GM10847 (cell line): ENCODE measurements around the gene CRCP.

Experiments
- POLR2A ChIP-seq: IDR thresholded peaks from 2 replicates; pipeline ENCODE4 v1.6.1; 2011; ENCODE audit not compliant: insufficient read length; ENCODE audit errors: extremely low read depth

Gene CRCP

DNA sequence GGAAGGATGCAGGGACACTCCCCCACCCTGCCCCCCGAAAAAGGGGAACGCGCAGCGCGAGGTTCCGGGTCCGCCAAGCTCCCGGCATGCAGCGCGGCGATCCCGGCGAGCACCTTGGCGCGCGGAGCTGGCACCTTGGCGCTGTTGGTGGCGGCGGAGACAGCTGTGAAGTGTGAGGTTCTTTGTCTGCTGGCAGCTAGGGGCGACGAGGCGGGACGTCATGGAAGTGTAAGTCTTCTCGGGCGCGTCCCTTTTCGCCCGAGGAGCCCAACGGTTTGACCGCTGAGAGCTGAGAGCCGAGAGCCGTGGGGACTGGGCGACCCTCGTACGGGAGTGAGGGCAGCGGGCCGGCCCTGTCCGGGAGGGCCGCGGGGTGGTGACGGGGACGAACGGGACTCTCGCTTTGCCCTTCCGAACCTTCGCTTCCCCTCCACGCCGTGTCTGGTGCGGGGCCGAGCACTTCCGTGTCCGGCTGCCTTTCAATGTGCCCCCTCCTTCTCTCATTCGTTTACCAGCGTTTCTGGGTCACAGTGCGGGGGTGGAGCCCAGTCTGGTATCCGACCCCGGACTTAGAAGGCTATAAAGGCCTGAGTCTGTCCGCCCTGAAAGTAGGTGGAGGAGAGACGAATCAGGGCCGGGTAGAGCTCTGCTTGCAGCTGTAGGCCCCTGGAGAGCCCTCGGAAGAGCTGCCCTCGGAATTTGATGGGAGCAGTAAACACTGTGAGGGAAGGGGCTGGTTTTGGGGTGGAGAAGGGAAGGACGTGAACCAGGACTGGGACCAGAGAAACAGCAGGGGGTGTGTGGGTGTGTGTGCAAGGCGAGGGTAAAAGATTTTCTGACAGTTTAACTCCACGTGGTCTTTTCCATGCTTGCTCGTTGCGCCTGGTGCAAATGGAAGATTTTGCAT lies at the start of gene CRCP:
Gene CRCP, plus strand, starts transcription at position 105 of the 907 bp plus-strand sequence. Its CDS starts 116 bp downstream, at position 221.
- TF ChIP-seq POLR2A = peak; percentile 90

DNA sequence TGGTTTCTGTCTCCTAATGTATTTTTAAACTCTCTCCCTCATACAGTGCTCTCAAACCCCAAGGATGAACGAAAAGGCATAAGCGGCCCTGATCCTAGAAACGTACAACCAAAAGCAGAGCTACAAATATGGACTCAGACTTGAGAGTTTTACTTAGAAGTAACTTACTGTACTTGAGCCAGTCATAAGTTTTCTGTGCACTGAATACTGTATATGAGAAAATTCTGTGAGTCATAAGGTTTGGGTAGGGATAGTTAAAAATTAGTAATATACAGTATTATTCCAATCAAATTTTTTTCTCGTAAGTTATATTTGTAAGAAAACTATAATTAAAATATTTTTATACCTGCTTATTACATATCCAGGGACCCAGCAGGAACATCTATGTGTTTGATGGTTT lies 44.9 kb upstream of the CRCP start:
- TF ChIP-seq POLR2A = no peak

DNA sequence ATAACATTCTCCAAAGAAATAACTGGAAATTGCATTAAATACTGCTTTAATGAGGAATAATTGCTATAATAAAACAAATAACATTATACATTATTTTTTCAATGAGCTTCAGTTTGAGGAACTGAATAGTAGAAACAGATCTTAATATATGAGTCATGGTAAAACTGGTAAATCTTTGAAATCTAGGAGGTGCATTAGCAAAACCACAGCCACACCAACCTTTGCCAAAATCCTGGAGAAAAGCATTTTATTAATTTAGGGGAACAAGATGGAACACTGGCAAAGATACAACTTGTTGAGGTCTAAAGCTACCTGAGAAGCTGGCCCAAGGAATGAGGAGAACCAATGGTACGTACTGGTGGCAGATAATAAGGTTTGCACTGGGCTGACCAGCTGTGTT lies 44.4 kb upstream of the CRCP start:
- no peak for TF ChIP-seq POLR2A

DNA sequence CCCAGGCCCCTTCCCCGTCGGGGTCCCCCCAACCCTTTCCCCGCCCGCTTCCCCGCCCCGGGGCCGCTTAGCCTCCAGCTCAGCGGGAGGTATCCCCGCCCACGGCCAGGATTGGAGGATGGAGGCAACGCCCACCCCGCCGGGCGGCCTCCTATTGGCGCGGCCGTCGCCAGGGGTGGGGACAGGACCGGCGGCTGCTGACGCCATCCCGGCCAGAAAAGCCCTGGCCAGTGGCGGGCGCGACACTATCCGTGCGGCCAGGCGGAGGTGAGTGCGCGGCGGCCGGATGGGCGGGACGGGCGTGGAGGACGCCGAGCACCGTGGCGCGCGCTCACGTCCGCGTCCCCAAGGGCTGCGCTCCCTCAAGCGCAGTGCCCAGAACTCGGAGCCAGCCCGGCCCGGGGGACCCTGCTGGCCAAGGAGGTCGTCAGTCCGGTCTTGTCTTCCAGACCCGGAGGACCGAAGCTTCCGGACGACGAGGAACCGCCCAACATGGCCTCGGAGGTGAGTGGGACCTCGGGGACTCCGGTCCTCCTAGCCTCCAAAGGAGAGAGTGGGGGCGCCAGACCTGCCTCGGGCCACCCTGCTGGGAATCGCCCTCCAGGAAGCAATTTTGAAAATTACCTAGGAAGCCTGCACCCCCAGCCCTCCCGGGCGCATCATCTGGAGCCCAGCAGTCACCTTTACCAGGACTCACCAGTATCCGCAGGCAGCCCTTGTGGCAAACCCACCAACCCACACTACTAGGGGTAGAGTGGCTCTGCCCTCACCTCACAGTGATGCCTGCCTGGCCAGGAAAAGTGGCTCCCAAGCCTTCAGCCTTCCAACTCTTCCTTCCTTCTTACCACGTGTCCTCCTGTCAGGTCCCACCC lies 38.8 kb upstream of the CRCP start, which contains the start of gene ASL:
Gene ASL, plus strand, starts transcription at position 230 of the 872 bp plus-strand sequence. Its CDS starts 263 bp downstream, at position 493.
- TF ChIP-seq POLR2A = peak; percentile 88

DNA sequence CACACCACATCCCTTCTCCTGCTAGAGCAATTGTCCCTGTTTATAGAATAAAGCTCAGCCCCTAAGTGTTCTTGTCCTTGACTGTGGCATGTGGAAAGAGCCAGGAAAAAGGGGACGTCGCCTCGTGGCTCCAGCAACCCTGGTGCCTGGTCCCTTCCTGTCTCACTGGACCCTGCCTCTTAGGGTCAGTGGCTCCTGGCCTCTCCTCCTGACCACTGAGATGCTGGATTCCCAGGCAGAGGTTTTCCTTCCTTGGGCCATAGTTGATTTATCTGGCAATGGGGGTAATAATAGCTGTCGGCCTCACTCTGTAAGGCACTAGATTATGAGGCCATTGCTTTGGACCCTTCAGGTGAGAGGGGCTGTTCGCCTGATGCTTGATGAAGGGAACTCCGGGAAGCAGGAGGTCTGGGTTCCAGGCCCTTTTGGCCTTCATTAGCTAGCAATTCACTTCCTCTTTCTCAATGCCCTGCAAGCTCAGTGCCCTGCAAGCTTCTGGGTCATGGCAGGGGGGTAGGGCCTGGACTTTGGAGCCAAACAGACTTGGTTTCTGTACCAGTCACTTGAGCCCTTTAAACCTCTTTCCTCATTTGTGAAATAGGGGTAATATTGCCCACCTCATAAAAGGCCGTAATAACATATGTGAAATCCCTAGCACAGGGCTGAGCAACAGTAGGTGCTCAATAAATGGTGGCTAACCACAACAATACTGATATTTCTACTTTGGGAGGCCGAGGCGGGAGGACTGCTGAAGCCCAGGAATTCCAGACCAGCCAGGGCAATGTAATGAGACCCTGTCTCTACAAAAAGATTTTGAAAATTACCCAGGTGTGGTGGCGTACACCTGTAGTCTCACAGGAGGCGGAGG lies 38.0 kb upstream of the CRCP start:
- no peak for TF ChIP-seq POLR2A

DNA sequence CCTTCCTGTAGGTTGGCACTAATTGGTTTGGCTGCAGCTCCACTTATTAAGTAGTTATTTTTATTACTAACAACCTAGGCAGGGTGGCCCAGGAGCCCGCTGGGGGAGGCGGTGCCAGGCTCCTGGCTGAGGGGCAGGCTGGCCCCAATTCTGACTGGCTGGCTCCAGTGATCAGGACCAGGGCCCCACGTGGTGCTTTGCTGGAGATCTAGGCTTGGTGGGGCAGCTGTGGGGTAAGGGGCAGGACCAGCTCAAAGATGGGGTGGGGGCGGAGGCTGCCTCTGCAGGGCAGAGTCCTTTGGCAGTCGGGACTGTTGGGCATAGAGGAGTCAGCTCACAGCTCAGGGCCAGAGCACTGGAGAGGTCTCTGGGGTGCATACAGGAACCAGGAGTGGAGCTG lies 36.6 kb upstream of the CRCP start:
- TF ChIP-seq POLR2A = no peak

DNA sequence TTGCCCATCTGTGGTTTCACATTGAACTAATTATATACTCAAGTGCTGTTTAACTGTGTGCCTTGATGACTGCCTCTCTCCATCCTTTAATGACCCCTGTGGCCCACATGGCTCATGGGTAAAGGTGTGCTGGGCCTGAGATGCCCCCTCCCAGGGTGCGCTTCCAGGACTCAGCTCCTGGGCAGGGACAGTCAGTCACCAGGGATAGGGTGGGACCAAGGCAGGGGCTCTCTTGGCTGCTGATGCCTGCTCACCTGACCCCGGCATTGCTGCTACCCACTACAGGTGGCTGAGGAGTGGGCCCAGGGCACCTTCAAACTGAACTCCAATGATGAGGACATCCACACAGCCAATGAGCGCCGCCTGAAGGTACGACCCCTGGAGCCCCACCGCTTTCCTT lies 32.6 kb upstream of the CRCP start:
- no peak for TF ChIP-seq POLR2A

DNA sequence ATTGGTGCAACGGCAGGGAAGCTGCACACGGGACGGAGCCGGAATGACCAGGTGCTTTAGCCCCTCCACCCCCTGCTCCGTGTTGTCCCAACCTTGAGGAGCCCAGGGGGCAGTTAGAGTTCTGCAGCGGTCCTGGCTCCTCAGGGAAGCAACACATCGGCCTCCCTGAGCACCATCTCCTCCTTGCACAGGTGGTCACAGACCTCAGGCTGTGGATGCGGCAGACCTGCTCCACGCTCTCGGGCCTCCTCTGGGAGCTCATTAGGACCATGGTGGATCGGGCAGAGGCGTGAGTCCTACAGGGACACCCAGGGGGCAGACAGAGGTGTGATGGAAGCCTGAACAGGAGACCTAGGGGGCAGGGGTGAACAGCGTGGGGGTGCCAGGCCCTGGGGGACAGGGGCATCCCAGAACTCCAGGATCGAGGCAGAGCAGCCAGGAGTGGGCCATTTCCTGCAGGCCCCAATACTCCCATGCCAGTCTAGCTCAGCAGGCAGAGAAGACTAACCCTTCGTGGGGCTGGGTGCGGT lies 31.7 kb upstream of the CRCP start:
- TF ChIP-seq POLR2A = no peak

DNA sequence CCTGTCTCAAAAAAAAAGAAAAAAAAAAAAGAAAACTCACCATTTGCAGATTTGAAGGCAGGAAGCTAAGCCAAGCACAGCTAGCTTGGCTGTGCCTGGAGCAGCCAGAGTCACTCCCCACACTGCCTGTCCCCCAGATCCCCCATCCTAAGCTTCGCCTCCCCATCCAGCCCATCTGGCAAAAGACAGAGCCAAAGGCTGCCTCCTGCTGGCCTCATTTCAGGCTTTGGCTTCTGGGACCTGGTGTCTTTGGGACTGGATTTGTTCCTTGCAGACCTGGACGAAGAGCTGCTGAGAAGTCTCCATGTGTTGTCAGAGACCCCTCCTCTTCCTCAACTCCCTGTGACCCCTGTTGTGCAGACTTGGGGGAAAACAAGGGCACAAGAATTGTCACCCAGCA lies 31.0 kb upstream of the CRCP start:
- no peak for TF ChIP-seq POLR2A

DNA sequence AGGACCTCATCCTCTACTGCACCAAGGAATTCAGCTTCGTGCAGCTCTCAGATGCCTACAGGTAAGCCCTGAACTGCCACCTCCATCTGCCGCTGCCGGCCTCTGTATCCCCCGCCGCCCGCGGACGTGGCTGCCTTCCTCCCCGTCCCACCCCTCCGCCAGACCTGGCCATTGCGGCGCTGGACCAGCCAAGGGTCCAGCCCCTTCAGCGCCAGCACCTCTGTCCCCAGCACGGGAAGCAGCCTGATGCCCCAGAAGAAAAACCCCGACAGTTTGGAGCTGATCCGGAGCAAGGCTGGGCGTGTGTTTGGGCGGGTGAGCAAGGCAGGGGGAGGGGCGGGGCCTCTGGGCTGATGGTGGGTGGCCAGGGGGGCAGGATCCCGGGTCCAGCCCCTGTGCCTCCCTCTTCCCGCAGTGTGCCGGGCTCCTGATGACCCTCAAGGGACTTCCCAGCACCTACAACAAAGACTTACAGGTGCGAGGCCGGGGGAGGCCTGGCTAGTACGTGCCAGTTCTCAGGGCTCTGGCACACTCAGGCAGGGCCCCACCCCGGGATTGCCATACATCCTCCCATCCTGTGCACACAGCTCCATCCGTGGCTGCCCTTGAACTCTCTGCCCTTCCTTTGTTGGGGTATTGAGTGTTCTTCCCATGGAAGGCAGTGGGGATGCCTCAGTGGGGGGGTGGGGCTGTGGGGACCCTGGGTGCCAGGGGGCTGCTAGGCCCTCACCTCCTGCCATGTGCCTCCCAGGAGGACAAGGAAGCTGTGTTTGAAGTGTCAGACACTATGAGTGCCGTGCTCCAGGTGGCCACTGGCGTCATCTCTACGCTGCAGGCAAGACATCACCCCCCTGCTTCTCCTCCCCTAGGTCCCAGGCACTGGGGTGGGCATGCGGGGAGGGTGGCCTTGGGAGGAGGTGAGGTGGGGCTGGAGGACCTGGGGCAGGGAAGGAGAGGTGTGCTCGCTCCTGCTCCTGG lies 25.5 kb upstream of the CRCP start:
- TF ChIP-seq POLR2A = no peak

DNA sequence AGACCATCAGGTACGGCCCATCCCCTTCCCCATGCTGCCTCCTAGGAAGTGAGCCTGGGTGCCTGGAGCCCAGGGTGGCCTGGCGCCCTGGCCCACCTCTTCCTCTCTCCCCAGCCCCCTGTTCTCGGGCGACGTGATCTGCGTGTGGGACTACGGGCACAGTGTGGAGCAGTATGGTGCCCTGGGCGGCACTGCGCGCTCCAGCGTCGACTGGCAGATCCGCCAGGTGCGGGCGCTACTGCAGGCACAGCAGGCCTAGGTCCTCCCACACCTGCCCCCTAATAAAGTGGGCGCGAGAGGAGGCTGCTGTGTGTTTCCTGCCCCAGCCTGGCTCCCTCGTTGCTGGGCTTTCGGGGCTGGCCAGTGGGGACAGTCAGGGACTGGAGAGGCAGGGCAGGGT lies 22.0 kb upstream of the CRCP start:
- no peak for TF ChIP-seq POLR2A

DNA sequence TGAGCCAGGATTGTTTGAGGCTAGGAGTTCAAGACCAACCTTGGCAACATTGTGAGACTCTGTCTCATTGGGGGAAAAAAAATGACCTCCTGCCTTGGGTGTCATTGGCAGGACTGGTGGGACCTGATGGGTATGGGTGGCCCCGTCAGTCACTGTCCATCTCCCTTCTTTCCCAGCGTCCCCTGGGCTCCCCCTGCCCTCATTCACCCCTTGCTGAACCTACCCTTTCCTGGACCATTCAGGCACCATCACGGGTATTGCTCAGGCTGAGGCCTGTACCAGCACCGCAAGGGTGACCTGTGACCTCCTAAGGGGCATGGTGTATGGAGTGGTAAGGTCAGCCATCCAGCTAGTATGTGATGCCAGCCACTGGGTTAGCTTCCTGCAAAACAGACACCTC lies 19.6 kb upstream of the CRCP start:
- TF ChIP-seq POLR2A = no peak

DNA sequence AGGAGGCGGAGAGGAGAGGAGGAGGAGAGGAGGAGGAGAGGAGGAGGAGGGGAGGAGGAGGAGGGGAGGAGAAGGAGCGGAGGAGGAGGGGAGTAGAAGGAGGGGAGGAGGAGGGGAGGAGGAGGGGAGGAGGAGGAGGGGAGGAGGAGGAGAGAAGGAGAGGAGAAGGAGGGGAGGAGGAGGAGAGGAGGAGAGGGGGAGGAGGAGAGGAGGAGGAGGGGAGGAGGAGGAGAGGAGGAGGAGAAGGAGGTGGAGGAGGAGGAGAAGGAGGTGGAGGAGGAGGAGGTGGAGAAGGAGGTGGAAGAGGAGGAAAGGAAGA lies 15.5 kb upstream of the CRCP start:
- TF ChIP-seq POLR2A = no peak
